ENCODE data around the gene JAZF1. TPM values are rescaled to one million over a fixed set of nuclear protein-coding genes. Genes with fewer than 3 reads are reported as not detected.

JAZF1 gene
- total RNA-seq, 1 donor from 2014 or later = 3.1 TPM

- Mint-ChIP-seq H3K4me1 (peaks cover under 1% of the 10 kb centered on the region), H3K4me3 (no peak overlapping the region), H3K27ac (ENCODE audit: unreplicated experiment) (no peak overlapping the region), H3K9me3 (no peaks in the 10 kb centered on the region), H3K27me3 (ENCODE audit: low read depth) (no peaks in the 10 kb centered on the region), H3K36me3 (ENCODE audit: low read depth) (no peaks in the 10 kb centered on the region)
- no peak for DNase-seq (ENCODE audit: low read depth, low spot score)
- TF ChIP-seq CTCF (conservative IDR thresholded peaks at IDR 0.05) = no peak
Measured at GRCh38 chr7:28155019-28155660, 25.5 kb downstream of the JAZF1 start.

GRCh38 chr7:28152594-28152993 lies 28.0 kb downstream of the JAZF1 start:
- no peak for TF ChIP-seq CTCF (conservative IDR thresholded peaks at IDR 0.05)
- no peaks in the 10 kb centered on the region for H3K36me3 Mint-ChIP-seq (ENCODE audit: low read depth)
- DNase-seq (ENCODE audit: low read depth, low spot score) = no peak
- H3K4me3 Mint-ChIP-seq = no peak overlapping the region
- no peak overlapping the region for H3K27ac Mint-ChIP-seq (ENCODE audit: unreplicated experiment)
- peaks cover 19% of the 10 kb centered on the region for H3K4me1 Mint-ChIP-seq
- H3K27me3 Mint-ChIP-seq (ENCODE audit: low read depth) = no peaks in the 10 kb centered on the region
- H3K9me3 Mint-ChIP-seq = no peaks in the 10 kb centered on the region

GRCh38 chr7:28151965-28152364 lies 28.6 kb downstream of the JAZF1 start:
- H3K9me3 Mint-ChIP-seq = no peaks in the 10 kb centered on the region
- DNase-seq (ENCODE audit: low read depth, low spot score) = no peak
- no peak overlapping the region for H3K4me3 Mint-ChIP-seq
- H3K36me3 Mint-ChIP-seq (ENCODE audit: low read depth) = no peaks in the 10 kb centered on the region
- H3K27me3 Mint-ChIP-seq (ENCODE audit: low read depth) = no peaks in the 10 kb centered on the region
- peaks cover 19% of the 10 kb centered on the region for H3K4me1 Mint-ChIP-seq
- TF ChIP-seq CTCF (conservative IDR thresholded peaks at IDR 0.05) = no peak
- no peak overlapping the region for H3K27ac Mint-ChIP-seq (ENCODE audit: unreplicated experiment)

GRCh38 chr7:28149291-28150101 lies 31.1 kb downstream of the JAZF1 start:
- H3K36me3 Mint-ChIP-seq (ENCODE audit: low read depth) = no peaks in the 10 kb centered on the region
- H3K4me3 Mint-ChIP-seq = no peak overlapping the region
- peaks cover 32% of the 10 kb centered on the region for H3K4me1 Mint-ChIP-seq
- H3K9me3 Mint-ChIP-seq = no peaks in the 10 kb centered on the region
- H3K27ac Mint-ChIP-seq (ENCODE audit: unreplicated experiment) = no peak overlapping the region
- H3K27me3 Mint-ChIP-seq (ENCODE audit: low read depth) = no peaks in the 10 kb centered on the region
- no peak for TF ChIP-seq CTCF (conservative IDR thresholded peaks at IDR 0.05)
- no peak for DNase-seq (ENCODE audit: low read depth, low spot score)

- H3K9me3 Mint-ChIP-seq = no peaks in the 10 kb centered on the region
- no peak overlapping the region for H3K27ac Mint-ChIP-seq (ENCODE audit: unreplicated experiment)
- H3K4me3 Mint-ChIP-seq = no peak overlapping the region
- TF ChIP-seq CTCF (conservative IDR thresholded peaks at IDR 0.05) = no peak
- no peaks in the 10 kb centered on the region for H3K36me3 Mint-ChIP-seq (ENCODE audit: low read depth)
- peaks cover 39% of the 10 kb centered on the region for H3K4me1 Mint-ChIP-seq
- no peak for DNase-seq (ENCODE audit: low read depth, low spot score)
- H3K27me3 Mint-ChIP-seq (ENCODE audit: low read depth) = no peaks in the 10 kb centered on the region
Measured at GRCh38 chr7:28145931-28146330, 34.7 kb downstream of the JAZF1 start.
